GM21786 (cell line): ENCODE measurements around the gene SEMA4A.
"Not testable (repeated sequence)": the region's sequence is repeated elsewhere in the genome, so short reads cannot be mapped to it uniquely, and the experiment has no call there.

Experiments used
- ATAC-seq: cut with Tn5 transposase; IDR thresholded peaks from one replicate; pipeline ENCODE4 v1.9.1; 2021; ENCODE audit not compliant: unreplicated experiment

SEMA4A gene

GRCh38 chr1:156118177-156118868 is 35.1 kb upstream of the SEMA4A start:
- ATAC-seq: no peak

DNA sequence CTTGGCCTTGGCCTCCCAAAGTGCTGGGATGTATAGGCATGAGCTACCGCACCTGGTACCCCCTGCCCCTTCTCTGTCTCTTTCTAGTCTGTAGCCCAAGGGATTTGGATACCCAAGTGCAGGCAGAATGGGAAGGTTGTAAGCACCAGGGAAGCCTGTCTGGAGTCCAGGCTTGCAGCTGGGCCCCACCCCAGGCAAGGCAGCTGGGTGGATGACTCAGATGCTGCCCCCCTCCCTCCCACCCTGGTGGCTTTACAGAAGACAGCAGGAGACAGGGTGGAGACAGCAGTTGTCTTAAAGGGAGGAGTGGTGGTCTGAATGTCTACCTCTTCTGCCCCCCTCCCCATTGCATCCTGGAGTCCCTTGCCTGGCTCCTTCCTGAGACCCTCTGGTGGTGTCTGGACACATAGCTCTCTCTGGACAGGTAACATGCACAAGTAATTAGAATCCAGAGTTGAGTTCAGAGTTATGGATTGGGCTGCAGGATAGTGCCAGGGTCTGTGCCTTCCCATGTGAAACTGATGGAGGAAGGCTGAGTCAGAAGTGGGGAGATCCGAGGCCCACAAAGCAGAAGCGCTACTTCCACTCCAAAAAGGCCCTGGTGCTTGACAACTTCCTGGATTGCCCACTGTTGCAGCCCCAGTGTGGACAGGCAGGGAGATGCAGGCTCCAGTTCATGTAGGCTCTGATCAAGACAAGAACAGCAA is 33.7 kb upstream of the SEMA4A start:
- ATAC-seq: no peak

GRCh38 chr1:156120318-156120717 is 33.1 kb upstream of the SEMA4A start:
- ATAC-seq: no peak

GRCh38 chr1:156121005-156121404 is 32.4 kb upstream of the SEMA4A start:
- not testable (repeated sequence) for ATAC-seq

- no peak for ATAC-seq
Observed at GRCh38 chr1:156121457-156121856, 31.9 kb upstream of the SEMA4A start.

- no peak for ATAC-seq
Observed at GRCh38 chr1:156122086-156122485, 31.3 kb upstream of the SEMA4A start.

DNA sequence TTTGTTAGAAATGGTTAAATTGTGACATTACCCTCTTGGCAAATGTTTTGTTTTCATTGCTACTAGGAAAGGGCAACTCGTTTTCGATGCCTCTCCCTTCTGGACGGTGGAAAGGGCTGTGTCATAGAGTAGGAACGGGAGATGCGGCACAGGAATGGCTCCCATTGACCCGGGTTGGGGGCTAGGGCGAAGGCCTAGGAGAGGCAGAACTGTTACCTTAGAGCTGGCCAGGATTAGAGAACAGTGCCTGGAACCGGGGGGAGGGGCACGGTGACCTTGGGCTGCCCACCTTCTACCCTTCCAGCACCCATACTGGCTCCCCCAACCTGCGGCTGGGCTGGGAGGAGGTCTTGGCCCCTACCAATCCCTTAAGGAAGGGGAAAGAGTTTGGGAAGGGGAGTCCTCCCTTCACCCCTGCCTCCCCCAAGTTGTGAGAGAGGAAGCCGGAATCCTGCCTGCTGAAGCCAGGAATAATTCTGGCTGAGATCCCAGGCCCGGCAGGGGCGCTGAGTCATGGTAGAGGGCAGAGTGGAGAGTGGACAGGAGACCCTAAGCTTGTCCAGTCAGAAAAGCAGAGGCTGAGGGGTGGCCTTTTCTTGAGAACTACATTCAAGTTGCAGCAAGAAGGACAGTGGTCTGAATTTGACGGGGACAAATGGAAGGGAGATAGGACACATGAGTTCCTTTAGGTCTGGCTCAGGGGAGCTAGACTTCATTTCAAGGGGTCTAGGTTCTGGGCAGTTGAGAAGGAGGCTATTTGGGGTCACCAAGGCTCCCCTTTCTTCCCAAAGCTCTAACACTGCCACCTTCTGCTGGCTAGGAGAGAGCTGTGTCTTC is 30.6 kb upstream of the SEMA4A start:
- no peak for ATAC-seq

DNA sequence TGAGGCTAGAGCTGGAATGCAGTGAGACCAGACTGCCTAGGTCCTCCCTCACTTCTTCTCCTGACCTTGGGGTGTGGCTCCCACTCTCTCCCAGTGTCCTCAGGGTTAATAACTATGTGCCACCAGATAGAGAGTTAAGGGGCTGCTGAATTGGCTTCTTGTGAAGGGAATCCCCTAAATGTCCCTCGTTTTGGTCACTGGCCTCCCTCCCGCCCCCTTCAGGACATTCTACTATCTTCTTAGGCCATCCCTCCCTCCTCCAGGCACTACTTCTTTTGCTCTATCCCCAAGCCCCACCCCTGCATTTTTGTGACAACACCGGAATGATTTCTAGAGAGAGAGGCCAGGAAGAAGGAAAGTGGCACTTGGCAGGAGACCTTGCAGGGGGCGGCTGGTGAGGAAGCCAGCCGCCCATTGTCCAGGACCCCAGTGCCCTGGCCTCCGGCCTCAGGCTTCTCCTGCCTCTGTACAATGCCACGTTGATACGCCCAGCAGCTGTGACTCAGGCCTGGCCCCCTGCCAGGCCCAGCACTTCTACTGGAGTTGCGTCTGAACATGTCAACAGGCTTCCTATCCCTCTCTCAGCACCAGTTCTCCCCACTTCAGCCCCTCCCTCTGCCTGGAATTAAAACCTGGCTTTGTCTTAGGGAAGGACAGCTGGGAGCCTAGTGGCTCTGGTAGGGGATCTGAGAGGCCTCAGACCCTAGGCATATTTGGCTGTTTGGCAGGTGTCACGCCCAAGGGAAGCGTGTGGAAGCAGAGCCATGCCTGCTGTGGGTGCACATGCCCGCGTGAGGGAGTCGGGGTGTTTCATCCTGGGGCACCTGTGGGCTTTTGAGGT is 29.8 kb upstream of the SEMA4A start:
- ATAC-seq: no peak

GRCh38 chr1:156124557-156125483 is 28.6 kb upstream of the SEMA4A start:
- ATAC-seq: no peak

DNA sequence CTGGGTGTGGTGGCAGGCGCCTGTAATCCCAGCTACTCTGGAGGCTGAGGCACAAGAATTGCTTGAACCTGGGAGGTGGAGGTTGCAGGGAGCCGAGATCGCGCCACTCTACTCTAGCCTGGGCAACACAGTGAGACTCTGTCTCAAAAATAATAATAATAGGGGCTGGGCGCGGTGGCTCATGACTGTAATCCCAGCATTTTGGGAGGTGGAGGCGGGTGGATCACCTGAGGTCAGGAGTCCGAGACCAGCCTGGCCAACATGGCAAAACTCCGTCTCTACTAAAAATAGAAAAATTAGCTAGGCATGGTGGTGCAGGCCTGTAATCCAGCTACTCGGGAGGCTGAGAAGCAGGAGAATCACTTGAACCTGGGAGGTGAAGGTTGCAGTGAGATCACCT is 27.8 kb upstream of the SEMA4A start:
- ATAC-seq: not testable (repeated sequence)

- no peak for ATAC-seq
Observed at GRCh38 chr1:156126043-156126629, 27.2 kb upstream of the SEMA4A start.

DNA sequence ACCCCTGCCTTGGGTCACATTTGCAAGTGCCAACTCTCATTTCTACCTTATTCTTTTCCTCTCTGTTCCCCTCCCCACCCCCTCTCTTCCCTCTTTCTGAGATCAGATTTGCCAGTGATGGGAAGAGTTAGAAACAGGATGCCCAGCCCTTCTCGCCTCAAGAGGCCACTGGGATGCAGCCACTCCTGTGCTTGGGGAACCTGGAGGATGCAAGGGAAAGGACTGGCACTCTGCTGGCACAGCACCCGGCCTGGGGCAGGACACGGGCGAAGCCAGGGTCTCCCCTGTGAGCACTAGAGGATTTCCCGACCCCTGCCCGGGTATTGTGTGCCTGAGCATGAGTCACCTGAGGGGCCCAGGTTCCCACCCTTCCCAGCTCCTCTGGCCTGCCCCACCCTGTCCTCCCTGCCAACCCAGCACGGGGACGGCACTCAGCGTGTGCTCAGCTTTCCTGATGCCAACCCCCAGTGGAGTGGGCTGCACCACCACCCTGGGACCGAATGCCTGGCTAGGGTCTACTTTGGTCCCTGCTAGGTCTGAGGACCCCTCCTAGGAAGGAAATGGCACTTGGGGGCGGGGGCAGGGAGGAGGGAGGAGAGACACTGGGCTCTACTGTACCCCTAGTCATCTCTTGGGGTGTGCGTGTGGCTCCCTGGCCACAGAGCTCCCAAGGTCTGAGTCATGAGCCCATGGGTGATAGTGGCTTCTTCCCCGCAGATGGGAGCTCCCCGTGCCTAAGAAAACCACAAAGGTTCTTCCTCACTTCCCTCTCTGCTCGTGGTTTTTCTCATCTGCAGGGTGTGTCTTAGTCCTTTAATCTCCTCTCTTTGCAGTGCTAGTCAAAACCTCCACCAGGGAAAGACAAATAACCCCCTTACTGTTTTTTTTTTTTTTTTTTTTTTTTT is 26.5 kb upstream of the SEMA4A start:
- peak; percentile 44 for ATAC-seq

GRCh38 chr1:156128308-156128653 is 25.1 kb upstream of the SEMA4A start:
- no peak for ATAC-seq

DNA sequence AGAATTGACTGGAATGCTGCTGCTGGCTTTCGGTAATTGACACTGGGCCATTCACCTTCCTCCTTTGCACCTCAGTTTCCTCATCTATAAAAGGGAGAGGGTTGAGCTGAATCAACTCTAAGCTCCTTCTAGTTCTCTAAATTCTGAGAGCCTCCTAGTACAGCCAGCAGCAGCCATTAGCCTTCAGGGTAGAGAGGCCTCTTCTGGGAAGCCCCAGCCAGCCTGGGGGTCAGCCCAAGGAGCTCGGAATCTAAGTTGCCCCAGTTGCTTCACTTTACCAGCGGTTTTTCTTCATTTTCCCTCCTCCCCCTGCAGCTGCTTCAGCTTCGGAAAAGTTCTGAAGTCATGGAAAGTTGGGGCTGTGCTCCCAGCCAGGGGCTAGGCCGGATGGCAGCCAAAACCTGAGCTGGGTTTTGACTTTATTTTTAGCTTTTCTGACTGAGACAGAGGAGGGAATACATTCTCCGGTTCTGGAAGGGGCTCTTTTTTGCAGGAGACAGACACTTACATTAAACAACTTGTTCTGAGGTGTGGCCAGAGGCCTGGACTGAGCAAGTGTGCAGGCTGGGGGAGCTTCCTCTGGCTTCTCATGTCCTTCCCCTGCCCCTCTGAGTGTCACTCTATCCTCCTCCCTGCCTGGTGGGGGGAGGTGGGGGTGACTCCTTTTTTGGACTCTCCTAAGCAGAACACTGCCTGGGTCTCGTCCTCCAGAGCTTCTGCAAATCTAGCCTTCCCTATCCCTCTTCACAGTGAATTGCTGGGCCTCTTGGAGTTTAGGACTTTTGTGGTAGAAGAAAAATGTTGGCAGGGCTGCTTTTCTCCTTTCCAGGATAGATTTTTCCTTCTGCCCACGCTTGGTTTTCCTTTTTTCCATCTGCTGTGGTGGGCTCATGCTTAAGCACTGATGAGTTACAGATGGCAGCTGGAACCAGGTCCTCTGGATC is 24.5 kb upstream of the SEMA4A start:
- no peak for ATAC-seq

- ATAC-seq: no peak
Observed at GRCh38 chr1:156129687-156130577, 23.5 kb upstream of the SEMA4A start.

- no peak for ATAC-seq
Observed at GRCh38 chr1:156130578-156130942, 22.8 kb upstream of the SEMA4A start.
